Pancreas (tissue), 10 donors: ENCODE data around the gene SAMM50. TPM values are rescaled to one million over a fixed set of nuclear protein-coding genes. Genes with fewer than 3 reads are reported as not detected.

Source experiments
- ATAC-seq, 4 donors: fragments of 200-7000 bp; cut with Tn5 transposase; one replicate each; pipeline versions ENCODE4 v1.8.0 to v1.9.1; 2020; ENCODE audit warnings: mild to moderate bottlenecking in 4 of 4, moderate library complexity in 4 of 4
- DNase-seq, 6 donors: peaks; one replicate each; pipeline ENCODE4 v3.0.0-alpha.2; 2020
- FAIRE-seq: peaks from 2 replicates; lab custom pipeline; 2012; peaks lifted over from hg19 to GRCh38; lab: Jason Lieb, UNC
- H3K27ac ChIP-seq, 4 donors: fragments of 200-600 bp; sonication (generic); 1 replicate in 3 of 4; 2 replicates in 1 of 4; pipeline versions ENCODE4 v1.5.0 to v1.8.0; 2020
- H3K27me3 ChIP-seq, 4 donors: fragments of 200-600 bp; one replicate each; pipeline ENCODE4 v1.8.0; 2021
- H3K36me3 ChIP-seq, 3 donors: fragments of 200-600 bp; sonication (generic) in 1 of 3; one replicate each; pipeline versions ENCODE4 v1.5.0 to v1.8.0; 2020 to 2021
- H3K4me1 ChIP-seq, 3 donors: fragments of 200-600 bp; one replicate each; pipeline ENCODE4 v1.8.0; 2021
- H3K4me3 ChIP-seq, 4 donors: fragments of 200-600 bp; sonication (generic) in 2 of 4; one replicate each; pipeline versions ENCODE4 v1.5.0 to v1.8.0; 2020 to 2021
- H3K9me3 ChIP-seq, 4 donors: fragments of 200-600 bp; one replicate each; pipeline ENCODE4 v1.8.0; 2021
- CTCF ChIP-seq, 4 donors: fragments of 200-600 bp; sonication (generic) in 3 of 4; IDR thresholded peaks; one replicate each; pipeline versions ENCODE4 v1.5.0 to v1.8.0; 2021; ENCODE audit warnings: antibody characterized with exemption in 4 of 4
- WGBS, 2 donors: extraction: QIAGEN DNeasy Blood & Tissue Kit; methylation state at CpG; one replicate each; pipeline ENCODE4 v1.1.7; 2013; 5-methylcytosine and 5-hydroxymethylcytosine counted together
- intact Hi-C, 3 donors: fragments of 100-400 bp; cut with DNase I; formaldehyde crosslinking; loops; one replicate each; pipeline versions ENCODE4 v1.11.1 to v1.14.2; 2022
- polyA plus RNA-seq, 2 donors: library from polyadenylated mRNA; stranded (reverse); fragments of 200-250 nt; gene quantifications; one replicate each; pipeline ENCODE4 v1.2.3, GENCODE V29; 2013
- total RNA-seq, 6 donors: library from RNA; stranded (reverse); fragmentation: NEBNext Ultra II Directional in 4 of 6; extraction: Animal tissue kit (Norgen Biotek cat#: 25700) in 4 of 6; gene quantifications; one replicate each; pipeline versions ENCODE4 v1.2.1 to v1.2.4, GENCODE V29; 2021 to 2023
- donor health status: healthy with polysubstance abuse.
- donor health status: DM: no; HTN: no; CAD: no; lungs with moderate emphysema.
- donor health status: DM: no; HTN: no; CAD: no.
- donor health status: control.
- donor health status: control.
- donor health status: Bipolar disorder and iron deficiency.
- donor health status: DM: yes; HTN: yes; CAD: no.
- donor health status: DM: no; HTN: no; CAD: no.
- donor health status: DM: no; HTN: no; CAD: no.
- donor health status: DM: yes; HTN: yes; CAD: no.

The SAMM50 gene
- total and polyA plus RNA-seq, 8 donors, result 9.1 to 24.4 (median 17.5) TPM

GRCh38 chr22:44019416-44019815, 64.2 kb downstream of the SAMM50 start:
- intact Hi-C loops, result no loop called here
- H3K27me3 ChIP-seq, result no peaks in the 10 kb centered on the region
- H3K36me3 ChIP-seq, result no peaks in the 10 kb centered on the region
- no peak overlapping the region for H3K4me3 ChIP-seq
- WGBS, 2 donors, result 82 to 92% methylated on average over 10 of the region's 10 CpGs
- FAIRE-seq (no peak), DNase-seq (no peak), ATAC-seq (no peak)
- peaks cover 0 to 3% (median 0%) of the 10 kb centered on the region in 3 donors for H3K4me1 ChIP-seq
- no peaks in the 10 kb centered on the region for H3K9me3 ChIP-seq
- TF ChIP-seq CTCF (IDR thresholded peaks at IDR 0.05), result no peak
- H3K27ac ChIP-seq, result no peak overlapping the region

GRCh38 chr22:44019846-44020245, 64.6 kb downstream of the SAMM50 start:
- ATAC-seq (no peak), DNase-seq (no peak), FAIRE-seq (no peak)
- no peak overlapping the region for H3K4me3 ChIP-seq
- no peaks in the 10 kb centered on the region for H3K27me3 ChIP-seq
- H3K27ac ChIP-seq, result no peak overlapping the region
- H3K4me1 ChIP-seq, result peaks cover 0 to 3% (median 0%) of the 10 kb centered on the region in 3 donors
- H3K36me3 ChIP-seq, result no peaks in the 10 kb centered on the region
- no peaks in the 10 kb centered on the region for H3K9me3 ChIP-seq
- intact Hi-C loops, result no loop called here
- 92 to 93% methylated on average over 5 of the region's 5 CpGs for WGBS, 2 donors
- TF ChIP-seq CTCF (IDR thresholded peaks at IDR 0.05), result no peak

DNA sequence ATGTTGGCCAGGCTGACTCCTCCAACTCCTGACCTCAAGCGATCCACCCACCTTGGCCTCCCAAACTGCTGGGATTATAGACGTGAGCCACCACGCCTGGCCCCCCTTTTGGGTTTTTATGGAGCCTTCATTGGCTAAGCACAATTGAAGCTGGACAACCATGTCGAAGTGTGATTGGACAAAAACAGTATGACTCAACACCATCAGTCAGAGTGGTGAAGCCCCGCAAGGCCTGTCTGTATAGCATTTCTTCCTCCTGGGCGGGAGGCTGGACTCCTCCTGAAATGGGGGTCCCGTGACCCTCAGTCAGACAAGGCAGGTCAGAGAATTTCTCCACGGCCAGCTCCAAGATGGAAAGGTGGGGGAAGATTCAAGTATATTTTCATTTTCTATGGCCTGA, 65.7 kb downstream of the SAMM50 start:
- Histone ChIP-seq H3K4me3 (no peak overlapping the region), H3K27me3 (no peaks in the 10 kb centered on the region), H3K27ac (no peak overlapping the region), H3K9me3 (no peaks in the 10 kb centered on the region), H3K36me3 (no peaks in the 10 kb centered on the region), H3K4me1 (peaks cover 0 to 3% (median 0%) of the 10 kb centered on the region in 3 donors)
- intact Hi-C loops, result no loop called here
- TF ChIP-seq CTCF (IDR thresholded peaks at IDR 0.05), result no peak
- no peak for ATAC-seq
- DNase-seq, result no peak
- no peak for FAIRE-seq
- WGBS, 2 donors, result 84 to 92% methylated on average over 8 of the region's 8 CpGs

- FAIRE-seq (no peak), ATAC-seq (peak; percentile 64 to 82 (median 76)), DNase-seq (peak; percentile 23 to 81 (median 42))
- intact Hi-C loops, result no loop called here
- Histone ChIP-seq H3K4me1 (peaks cover 0 to 3% (median 0%) of the 10 kb centered on the region in 3 donors), H3K9me3 (no peaks in the 10 kb centered on the region), H3K36me3 (no peaks in the 10 kb centered on the region), H3K4me3 (peak overlapping the region in 3 of 4 donors; percentile 41 to 55 (median 48)), H3K27me3 (no peaks in the 10 kb centered on the region), H3K27ac (peak overlapping the region in 1 of 4 donors; percentile 12)
- no peak for TF ChIP-seq CTCF (IDR thresholded peaks at IDR 0.05)
- WGBS, 2 donors, result 15 to 16% methylated on average over 53 to 54 of the region's 54 CpGs
Measured at GRCh38 chr22:44023404-44024287, 68.4 kb downstream of the SAMM50 start.
